RWPE1 (cell line): ENCODE data around the gene HIVEP3.
"Not testable (repeated sequence)": the region's sequence is repeated elsewhere in the genome, so short reads cannot be mapped to it uniquely, and the experiment has no call there.

ENCODE experiments used
- CTCF ChIA-PET: fragments of 350-600 bp; sonication (Branson Sonifier 250); formaldehyde crosslinking; extraction: SDS; loops from one replicate; lab custom pipeline; 2021; lab: Yijun Ruan, JAX
- POLR2A ChIA-PET: fragments of 400-600 bp; formaldehyde crosslinking; extraction: SDS; loops from one replicate; lab custom pipeline; 2020; ENCODE audit warnings: antibody characterized with exemption; ENCODE audit not compliant: low non-redundant PET; lab: Yijun Ruan, JAX
- DNase-seq: peaks from one replicate; pipeline ENCODE4 v3.0.0; 2012; ENCODE audit warnings: low spot score
- H3K27ac ChIP-seq: fragments of 450-650 bp; 2 replicates; pipeline ENCODE4 v1.5.1; 2017
- CTCF ChIP-seq: fragments of 450-650 bp; conservative IDR thresholded peaks from 2 replicates; pipeline ENCODE4 v1.5.1; 2017; ENCODE audit warnings: low read depth, mild to moderate bottlenecking

The HIVEP3 gene

GRCh38 chr1:41933106-41933505, 14.4 kb upstream of the HIVEP3 start:
- no peak for DNase-seq

GRCh38 chr1:41931578-41931977, 12.9 kb upstream of the HIVEP3 start:
- DNase-seq, result no peak
- no peak for TF ChIP-seq CTCF
- H3K27ac ChIP-seq, result no peak overlapping the region
- POLR2A ChIA-PET, result no interaction called here
- CTCF ChIA-PET, result interaction anchor here (0.6 kb wide), 1 partner anchor 75 kb away, joined by 3 read pairs; no protein-coding TSS in a partner anchor

More at GRCh38 chr1:41933106-41933505, 14.4 kb upstream of the HIVEP3 start:
- CTCF ChIA-PET, result no interaction called here
- POLR2A ChIA-PET, result no interaction called here
- no peak overlapping the region for H3K27ac ChIP-seq
- no peak for TF ChIP-seq CTCF

GRCh38 chr1:41927118-41927517, 8.4 kb upstream of the HIVEP3 start:
- ChIA-PET POLR2A (no interaction called here), CTCF (interaction anchor here (1.0 kb wide), 1 partner anchor 9 kb away, joined by 3 read pairs; no protein-coding TSS in a partner anchor)
- DNase-seq, result no peak
- no peak overlapping the region for H3K27ac ChIP-seq
- TF ChIP-seq CTCF, result no peak

- no peak for DNase-seq
- ChIA-PET CTCF (no interaction called here), POLR2A (no interaction called here)
Measured at GRCh38 chr1:41925712-41926111, 7.0 kb upstream of the HIVEP3 start.

GRCh38 chr1:41924911-41925310, 6.2 kb upstream of the HIVEP3 start:
- CTCF ChIA-PET, result no interaction called here
- POLR2A ChIA-PET, result no interaction called here

More at GRCh38 chr1:41925712-41926111, 7.0 kb upstream of the HIVEP3 start:
- TF ChIP-seq CTCF, result no peak
- H3K27ac ChIP-seq, result no peak overlapping the region

GRCh38 chr1:41921271-41921670, 2.5 kb upstream of the HIVEP3 start:
- POLR2A ChIA-PET, H3K27ac ChIP-seq, CTCF ChIA-PET, DNase-seq: not testable (repeated sequence)

More at GRCh38 chr1:41924911-41925310, 6.2 kb upstream of the HIVEP3 start:
- DNase-seq, result no peak
- no peak overlapping the region for H3K27ac ChIP-seq
- TF ChIP-seq CTCF, result no peak

GRCh38 chr1:41920658-41921057, 1.9 kb upstream of the HIVEP3 start:
- POLR2A ChIA-PET, result no interaction called here
- H3K27ac ChIP-seq, result no peak overlapping the region
- TF ChIP-seq CTCF, result no peak
- DNase-seq, result peak; percentile 56
- CTCF ChIA-PET, result interaction anchor here (0.6 kb wide), 1 partner anchor 197 kb away, joined by 3 read pairs; no protein-coding TSS in a partner anchor
